ENCODE data around the gene ZBTB25. TPM values are rescaled to one million over a fixed set of nuclear protein-coding genes. Genes with fewer than 3 reads are reported as not detected.

The ZBTB25 gene
- total RNA-seq, 1 donor from 2014 or later = 21.4 TPM

DNA sequence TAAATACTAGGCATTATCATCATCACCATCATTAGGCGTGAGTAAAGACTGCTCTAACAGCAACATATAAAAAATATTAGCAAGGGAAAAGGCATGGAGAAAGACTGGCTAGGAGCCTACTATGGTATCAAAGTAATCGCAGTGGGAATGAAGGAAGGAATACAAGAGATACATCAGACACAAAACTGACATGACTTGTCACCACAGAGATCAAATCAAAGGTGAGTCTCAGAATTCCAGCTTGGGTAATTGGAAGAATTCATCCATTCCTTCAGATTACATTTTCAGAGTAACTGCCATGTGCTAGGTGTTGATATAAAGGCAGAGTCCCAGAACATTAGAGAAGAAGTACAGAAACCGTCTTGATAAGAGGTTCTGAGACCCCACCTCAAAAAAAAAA is 10.2 kb downstream of the ZBTB25 start:
- no peak for DNase-seq (ENCODE audit: low spot score)
- intact Hi-C loops (cut with DNase I) = no loop called here

DNA sequence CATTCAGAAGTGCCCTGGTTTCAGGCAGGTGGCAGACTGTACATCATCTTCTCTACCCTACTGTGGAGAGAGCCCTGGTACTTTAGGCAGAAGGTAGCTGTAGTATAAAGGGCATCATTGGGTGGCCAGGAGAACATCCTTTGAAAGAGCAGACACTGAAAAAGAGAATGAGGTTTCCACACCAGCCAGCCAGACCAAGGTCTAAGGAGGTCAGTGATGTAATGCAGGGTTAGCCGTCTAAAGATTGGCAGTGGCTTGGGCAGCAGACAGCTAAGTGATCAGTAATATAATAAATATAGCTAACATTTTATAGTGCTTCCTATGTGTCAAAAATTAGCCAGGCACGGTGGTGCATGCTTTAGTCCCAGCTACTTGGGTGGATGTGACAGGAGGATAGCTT is 12.0 kb downstream of the ZBTB25 start:
- no peak for DNase-seq (ENCODE audit: low spot score)
- intact Hi-C loops (cut with DNase I) = no loop called here

GRCh38 chr14:64488590-64489099 is 15.0 kb downstream of the ZBTB25 start:
- DNase-seq (ENCODE audit: low spot score) = no peak
- intact Hi-C loops (cut with DNase I) = no loop called here

GRCh38 chr14:64478634-64479250 is 24.9 kb downstream of the ZBTB25 start:
- intact Hi-C loops (cut with DNase I) = loop anchor here (5.0 kb wide), 2 partner anchors 46 to 136 kb away; no protein-coding TSS in a partner anchor
- no peak for DNase-seq (ENCODE audit: low spot score)

DNA sequence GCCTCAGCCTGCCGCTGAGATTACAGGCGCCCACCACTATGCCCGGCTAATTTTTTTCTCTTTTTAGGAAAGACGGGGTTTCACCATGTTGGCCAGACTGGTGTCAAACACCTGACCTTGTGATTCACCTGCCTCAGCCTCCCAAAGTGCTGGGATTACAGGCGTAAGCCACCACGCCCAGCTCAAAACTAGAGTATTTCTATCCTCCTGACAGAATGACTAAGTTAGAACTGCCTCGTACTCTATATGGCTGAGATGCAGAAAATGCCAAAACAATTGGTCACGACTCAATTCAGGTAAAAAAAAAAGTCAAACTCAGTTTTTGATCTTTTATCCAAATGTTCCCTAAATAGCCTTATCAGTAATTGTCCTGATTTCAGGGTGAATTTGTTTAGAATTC is 27.2 kb downstream of the ZBTB25 start:
- intact Hi-C loops (cut with DNase I) = loop anchor here (5.0 kb wide), 2 partner anchors 44 to 134 kb away; no protein-coding TSS in a partner anchor
- DNase-seq (ENCODE audit: low spot score) = no peak

DNA sequence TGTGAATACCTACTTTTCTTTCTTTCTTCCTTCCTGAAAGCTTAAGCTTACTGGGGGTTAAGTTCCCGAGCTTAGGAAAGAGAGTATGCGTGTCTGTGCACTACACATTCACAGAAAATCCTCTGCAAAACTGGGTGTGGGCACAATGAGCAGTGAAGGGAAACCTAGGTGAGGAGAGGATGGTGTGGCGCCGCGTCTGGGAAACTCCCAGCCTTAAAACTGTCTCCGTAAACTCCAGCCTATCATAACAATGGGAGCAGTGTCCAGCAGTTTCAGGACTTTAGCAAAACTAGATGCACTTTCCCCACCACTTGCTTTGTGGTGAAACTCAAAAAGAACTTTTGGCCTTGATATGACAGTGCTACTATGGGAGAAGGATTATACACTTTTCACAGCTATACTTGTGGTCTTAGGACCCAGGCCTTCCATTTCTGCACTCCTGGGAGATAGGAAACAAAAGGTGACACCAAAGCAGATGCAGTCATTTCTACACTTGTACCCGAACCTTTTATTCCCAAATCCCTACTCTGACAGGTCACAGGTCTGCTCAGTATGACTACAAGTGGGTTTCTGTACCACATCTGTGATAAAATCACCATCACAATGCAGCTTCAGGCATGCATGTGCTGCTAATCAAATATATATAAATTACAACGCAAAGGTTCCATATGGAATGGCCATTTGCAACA is 27.9 kb downstream of the ZBTB25 start:
- no peak for DNase-seq (ENCODE audit: low spot score)
- intact Hi-C loops (cut with DNase I) = loop anchor here (5.0 kb wide), 2 partner anchors 43 to 133 kb away; no protein-coding TSS in a partner anchor

GRCh38 chr14:64474698-64475097 is 28.9 kb downstream of the ZBTB25 start:
- DNase-seq (ENCODE audit: low spot score) = no peak
- intact Hi-C loops (cut with DNase I) = loop anchor here (5.0 kb wide), 2 partner anchors 42 to 132 kb away; no protein-coding TSS in a partner anchor

- intact Hi-C loops (cut with DNase I) = no loop called here
- no peak for DNase-seq (ENCODE audit: low spot score)
Observed at GRCh38 chr14:64474041-64474440, 29.6 kb downstream of the ZBTB25 start.

- no peak for DNase-seq (ENCODE audit: low spot score)
- intact Hi-C loops (cut with DNase I) = no loop called here
Observed at GRCh38 chr14:64468451-64468850, 35.2 kb downstream of the ZBTB25 start.

- intact Hi-C loops (cut with DNase I) = no loop called here
Observed at GRCh38 chr14:64467566-64467965, 36.1 kb downstream of the ZBTB25 start.

GRCh38 chr14:64467101-64467500 is 36.5 kb downstream of the ZBTB25 start:
- intact Hi-C loops (cut with DNase I) = no loop called here
- DNase-seq (ENCODE audit: low spot score) = no peak

More at GRCh38 chr14:64467566-64467965, 36.1 kb downstream of the ZBTB25 start:
- no peak for DNase-seq (ENCODE audit: low spot score)

DNA sequence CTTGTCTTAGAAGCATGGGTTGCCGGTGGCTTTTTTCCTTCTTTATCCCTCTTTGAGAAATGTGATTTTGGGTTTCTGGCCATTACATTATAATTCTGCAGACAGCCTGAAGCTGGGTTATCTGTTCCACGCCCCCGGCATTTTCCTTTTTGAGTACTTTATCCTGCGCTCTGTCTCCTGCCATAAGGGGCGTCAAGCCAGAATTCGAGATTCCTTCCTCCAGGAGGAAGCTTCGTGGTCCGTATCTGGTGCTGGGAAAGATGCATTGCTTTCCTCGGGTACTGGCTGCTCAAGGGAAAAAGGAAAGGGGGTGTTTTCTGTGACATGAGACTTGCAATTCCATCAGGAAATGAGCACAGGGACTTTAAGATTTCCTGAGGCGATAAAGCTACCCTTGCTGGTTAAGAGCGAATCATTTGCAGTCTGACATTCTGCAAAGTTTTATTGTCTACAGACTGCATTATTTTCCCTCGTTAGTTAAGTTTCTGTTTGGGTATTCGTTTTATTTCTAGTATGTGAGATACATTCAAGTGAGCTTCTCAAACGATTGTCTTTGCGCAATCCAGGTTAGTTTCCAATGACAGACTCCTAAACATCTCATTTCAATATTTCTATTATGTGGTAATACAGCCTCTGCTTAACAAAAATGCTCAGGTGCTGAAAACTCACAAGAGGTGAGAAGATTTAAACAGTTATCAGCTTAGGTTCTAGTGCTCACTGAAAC is 37.6 kb downstream of the ZBTB25 start:
- intact Hi-C loops (cut with DNase I) = no loop called here
- DNase-seq (ENCODE audit: low spot score) = no peak

- intact Hi-C loops (cut with DNase I) = no loop called here
- DNase-seq (ENCODE audit: low spot score) = peak; percentile 79
Observed at GRCh38 chr14:64465191-64465822, 38.3 kb downstream of the ZBTB25 start, which contains the start of gene AKAP5. TSS of gene AKAP5 (plus strand) at chr14:64465499. CDS start at chr14:64468395, 2,896 bp downstream.

DNA sequence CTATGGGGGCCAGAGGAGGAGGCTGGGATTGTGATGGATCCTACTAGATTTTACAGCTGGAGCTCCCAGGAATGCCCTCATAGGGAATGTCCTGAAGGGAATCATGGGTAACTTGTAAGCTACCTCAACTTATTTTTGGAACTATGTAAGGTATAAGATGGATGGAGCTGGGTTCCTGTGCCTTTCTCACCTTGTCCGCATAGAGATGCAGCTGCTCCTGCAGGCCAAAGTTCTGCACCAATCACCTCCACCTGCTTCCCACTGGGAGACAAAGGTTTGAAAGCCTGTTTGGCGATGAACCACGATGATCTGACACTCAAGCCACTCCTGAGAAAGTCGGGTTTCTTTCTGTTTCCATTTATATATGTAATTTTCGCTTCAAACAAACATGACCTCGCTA is 39.0 kb downstream of the ZBTB25 start:
- intact Hi-C loops (cut with DNase I) = no loop called here
- no peak for DNase-seq (ENCODE audit: low spot score)

DNA sequence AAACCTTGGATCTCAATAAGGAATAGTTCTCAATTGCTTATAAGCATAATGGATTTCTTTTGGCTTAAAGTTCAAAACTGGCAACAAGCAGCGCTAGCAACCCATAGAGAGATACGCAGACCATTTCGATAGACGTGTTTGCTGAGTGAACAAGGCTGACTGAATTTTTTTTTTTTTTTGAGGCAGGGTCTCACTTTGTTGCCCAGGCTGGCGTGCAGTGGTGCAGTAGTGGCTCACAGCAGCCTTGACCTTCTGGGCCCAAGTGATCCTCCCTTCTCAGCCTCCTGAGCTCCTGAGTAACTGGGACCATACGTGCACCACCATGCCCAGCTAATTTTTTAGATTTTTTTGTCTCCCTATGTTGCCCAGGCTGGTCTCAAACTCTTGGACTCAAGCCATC is 39.8 kb downstream of the ZBTB25 start:
- no peak for DNase-seq (ENCODE audit: low spot score)
- intact Hi-C loops (cut with DNase I) = no loop called here

GRCh38 chr14:64463195-64463594 is 40.4 kb downstream of the ZBTB25 start:
- intact Hi-C loops (cut with DNase I) = no loop called here
- DNase-seq (ENCODE audit: low spot score) = no peak

- DNase-seq (ENCODE audit: low spot score) = no peak
- intact Hi-C loops (cut with DNase I) = no loop called here
Observed at GRCh38 chr14:64461221-64461620, 42.4 kb downstream of the ZBTB25 start.

DNA sequence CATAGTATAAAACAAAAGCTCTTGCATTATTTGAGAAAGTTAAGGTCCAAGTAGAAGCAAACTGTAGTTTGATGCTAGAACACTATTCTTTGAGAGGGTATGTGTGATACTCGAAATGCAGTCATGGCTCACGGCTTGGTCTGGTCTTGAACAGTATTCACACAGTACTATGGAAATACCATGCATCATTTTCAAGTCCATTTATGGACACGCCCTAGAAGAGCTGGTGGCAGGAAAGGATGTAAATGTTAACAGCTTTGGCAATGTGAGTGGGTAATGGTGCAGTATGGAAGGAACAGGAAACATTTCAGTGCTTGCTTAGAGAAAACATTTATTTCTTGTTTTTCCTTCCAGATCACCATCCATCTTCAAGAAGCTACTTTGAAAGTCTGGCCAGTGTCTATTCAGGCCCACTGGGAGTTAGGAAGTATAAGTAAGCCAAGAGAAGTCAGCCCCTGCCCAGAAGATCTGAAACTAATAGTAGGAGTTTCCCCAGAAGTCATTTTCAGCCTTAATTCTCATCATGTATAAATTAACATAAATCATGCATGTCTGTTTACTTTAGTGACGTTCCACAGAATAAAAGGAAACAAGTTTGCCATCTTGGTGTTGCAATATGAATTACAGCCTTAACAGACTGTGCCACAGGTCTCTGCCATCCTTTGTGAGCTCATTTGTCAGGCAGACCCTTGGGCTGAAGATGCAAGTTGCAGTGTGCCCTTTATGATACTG is 44.1 kb downstream of the ZBTB25 start:
- DNase-seq (ENCODE audit: low spot score) = no peak
- intact Hi-C loops (cut with DNase I) = no loop called here

GRCh38 chr14:64454671-64455070 is 49.0 kb downstream of the ZBTB25 start:
- intact Hi-C loops (cut with DNase I) = no loop called here

More at GRCh38 chr14:64454671-64455070, 49.0 kb downstream of the ZBTB25 start:
- no peak for DNase-seq (ENCODE audit: low spot score)
